Measurements from ENCODE around the gene MMRN2. TPM values are rescaled to one million over a fixed set of nuclear protein-coding genes. Genes with fewer than 3 reads are reported as not detected.

The MMRN2 gene
- polyA plus RNA-seq, 1 of the 3 experiments (the other 2 are of a cell fraction): 0.05 TPM

GRCh38 chr10:86967481-86967941, 10.1 kb upstream of the MMRN2 start:
- Histone ChIP-seq H3K27me3 (ENCODE audit: insufficient read depth) (no peaks in the 10 kb centered on the region), H3K4me2 (no peak overlapping the region), H4K20me1 (ENCODE audit: insufficient read depth) (no peaks in the 10 kb centered on the region), H3K9ac (no peak overlapping the region), H3K4me1 (ENCODE audit: control insufficient read depth in 1 of 2, insufficient read depth in 2 of 2, low read depth in 1 of 2, low read length in 1 of 2) (peaks cover 0 to 6% of the 10 kb centered on the region in 2 experiments; a peak in 1 of 4 replicates), H2AFZ (ENCODE audit: low read depth) (no peak overlapping the region), H3K36me3 (replicated peaks in 1 of 2; ENCODE audit: control insufficient read depth in 1 of 2, insufficient read depth in 2 of 2, low read length in 1 of 2) (no peaks in the 10 kb centered on the region), H3K27ac (ENCODE audit: low read depth in 2 of 2, low read length in 1 of 2) (no peak overlapping the region), H3K9me2 (no peaks in the 10 kb centered on the region), H3K4me3 (ENCODE audit: low read depth in 2 of 2, low read length in 1 of 2) (no peak overlapping the region), H3K9me3 (no peaks in the 10 kb centered on the region), H3K79me2 (ENCODE audit: insufficient read depth) (no peaks in the 10 kb centered on the region), H3F3A (replicated peaks; ENCODE audit: insufficient read depth) (no peaks in the 10 kb centered on the region)
- no peak for DNase-seq
- POLR2A ChIA-PET: no interaction called here
- CTCF ChIA-PET: interaction anchor here (1.1 to 3.3 kb wide), 3 partner anchors 29 to 537 kb away, joined by 3 to 23 read pairs (median 3); partner anchors contain the start of gene MINPP1
- 97% methylated on average over 4 of the region's 7 CpGs for WGBS (ENCODE audit: low lambda C conversion rate)
- no peak for TF ChIP-seq RFX5 (IDR thresholded peaks at IDR 0.05; ENCODE audit: low read length)
- TF ChIP-seq USF2 (IDR thresholded peaks at IDR 0.05; ENCODE audit: borderline replicate concordance, low read depth, low read length): no peak
- TF ChIP-seq TAF1 (IDR thresholded peaks at IDR 0.05; ENCODE audit: borderline replicate concordance, low read depth, low read length): no peak
- no peak for TF ChIP-seq CTCF (IDR thresholded peaks at IDR 0.05)
- TF ChIP-seq MAX (IDR thresholded peaks at IDR 0.05; ENCODE audit: low read depth): no peak
- no peak for TF ChIP-seq JUND (IDR thresholded peaks at IDR 0.05)
- TF ChIP-seq EZH2phosphoT487 (IDR thresholded peaks at IDR 0.05; ENCODE audit: borderline replicate concordance, low read depth): no peak

- Histone ChIP-seq H4K20me1 (ENCODE audit: insufficient read depth) (no peaks in the 10 kb centered on the region), H3K9ac (no peak overlapping the region), H3K4me3 (ENCODE audit: low read depth in 2 of 2, low read length in 1 of 2) (no peak overlapping the region; a peak in 1 of 4 replicates), H3K4me1 (ENCODE audit: control insufficient read depth in 1 of 2, insufficient read depth in 2 of 2, low read depth in 1 of 2, low read length in 1 of 2) (peaks cover 0 to 6% of the 10 kb centered on the region in 2 experiments; a peak in 1 of 4 replicates), H3K9me2 (no peaks in the 10 kb centered on the region), H3K79me2 (ENCODE audit: insufficient read depth) (no peaks in the 10 kb centered on the region), H3K27ac (ENCODE audit: low read depth in 2 of 2, low read length in 1 of 2) (no peak overlapping the region), H2AFZ (ENCODE audit: low read depth) (no peak overlapping the region), H3F3A (replicated peaks; ENCODE audit: insufficient read depth) (no peaks in the 10 kb centered on the region), H3K27me3 (ENCODE audit: insufficient read depth) (no peaks in the 10 kb centered on the region), H3K9me3 (no peaks in the 10 kb centered on the region), H3K36me3 (replicated peaks in 1 of 2; ENCODE audit: control insufficient read depth in 1 of 2, insufficient read depth in 2 of 2, low read length in 1 of 2) (no peaks in the 10 kb centered on the region), H3K4me2 (no peak overlapping the region)
- WGBS (ENCODE audit: low lambda C conversion rate): 91% methylated on average over 10 of the region's 11 CpGs
- no peak for DNase-seq
- TF ChIP-seq FOSL2 (IDR thresholded peaks at IDR 0.05; ENCODE audit: borderline replicate concordance, low read depth) (no peak), NFIC (IDR thresholded peaks at IDR 0.05; ENCODE audit: borderline replicate concordance) (no peak), ELF1 (IDR thresholded peaks at IDR 0.05) (no peak), MAX (IDR thresholded peaks at IDR 0.05; ENCODE audit: low read depth) (no peak), GABPA (IDR thresholded peaks at IDR 0.05; ENCODE audit: low read depth) (no peak), TCF12 (IDR thresholded peaks at IDR 0.05) (no peak), CHD2 (IDR thresholded peaks at IDR 0.05; ENCODE audit: low read length, partially characterized antibody) (no peak), GATA2 (CRISPR knock-in tag; IDR thresholded peaks at IDR 0.05) (no peak), FOXJ3 (CRISPR knock-in tag; IDR thresholded peaks at IDR 0.05) (no peak), RFX5 (IDR thresholded peaks at IDR 0.05; ENCODE audit: low read length) (no peak), USF1 (IDR thresholded peaks at IDR 0.05; ENCODE audit: borderline replicate concordance, low read depth) (no peak), EP300 (IDR thresholded peaks at IDR 0.05; ENCODE audit: borderline replicate concordance in 1 of 2, low read depth in 1 of 2, low read length in 1 of 2) (no peak), MEF2A (IDR thresholded peaks at IDR 0.05; ENCODE audit: borderline replicate concordance, low read depth) (no peak), IRF3 (IDR thresholded peaks at IDR 0.05; ENCODE audit: low read depth, low read length) (no peak), EZH2phosphoT487 (IDR thresholded peaks at IDR 0.05; ENCODE audit: borderline replicate concordance, low read depth) (no peak), RAD21 (IDR thresholded peaks at IDR 0.05; ENCODE audit: low read length) (no peak), RCOR1 (IDR thresholded peaks at IDR 0.05; ENCODE audit: low read length) (no peak)
- ChIA-PET CTCF (interaction anchor here (0.7 to 3.3 kb wide), 11 partner anchors 10 to 294 kb away, joined by 3 to 23 read pairs (median 3); no protein-coding TSS in a partner anchor), POLR2A (no interaction called here)
These were observed 8.7 kb upstream of the MMRN2 start for GRCh38 chr10:86965986-86966654.
